ENCODE data around the gene CCDC15.

CCDC15 gene

GRCh38 chr11:125056931-125057692 is 103.1 kb downstream of the CCDC15 start:
- no peak overlapping the region for H3K27ac ChIP-seq (ENCODE audit: low read length)

DNA sequence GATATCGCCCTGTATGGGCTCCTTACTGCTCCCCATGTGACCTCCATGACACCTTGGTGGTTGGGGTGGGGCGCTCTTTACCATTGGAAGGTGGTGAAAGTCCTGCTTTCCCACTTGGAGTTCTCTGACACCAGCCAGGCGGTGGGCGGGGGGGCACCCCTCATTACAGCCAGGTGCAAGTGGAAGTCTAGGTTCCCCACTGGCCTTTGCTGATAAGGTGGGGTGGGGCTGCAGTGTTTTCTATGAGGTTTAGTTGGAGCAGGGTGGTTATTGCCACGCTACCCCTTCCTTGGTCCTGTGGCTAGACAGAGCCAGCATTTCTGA is 103.7 kb downstream of the CCDC15 start:
- Histone ChIP-seq H3K4me2 (ENCODE audit: low read length) (no peak overlapping the region), H3K4me1 (ENCODE audit: low read length) (peaks cover 3% of the 10 kb centered on the region), H3K79me2 (ENCODE audit: low read length) (no peaks in the 10 kb centered on the region), H3K36me3 (replicated peaks; ENCODE audit: low read depth, low read length) (no peaks in the 10 kb centered on the region), H3K9ac (ENCODE audit: low read length) (no peak overlapping the region), H2AFZ (ENCODE audit: low read depth, low read length) (no peak overlapping the region), H3K27me3 (ENCODE audit: low read depth, low read length) (peaks cover 3% of the 10 kb centered on the region; the same call in 1 of the 2 replicates), H3K9me3 (ENCODE audit: insufficient read depth, low read length) (no peaks in the 10 kb centered on the region), H3K4me3 (ENCODE audit: low read length) (no peak overlapping the region), H3K27ac (ENCODE audit: low read length) (no peak overlapping the region), H4K20me1 (ENCODE audit: insufficient read depth, low read length) (no peaks in the 10 kb centered on the region)
- TF ChIP-seq EZH2phosphoT487 (IDR thresholded peaks at IDR 0.05; ENCODE audit: low read depth) = no peak
- no peak for TF ChIP-seq CTCF (IDR thresholded peaks at IDR 0.05; ENCODE audit: low read depth, low read length)

More at GRCh38 chr11:125056931-125057692, 103.1 kb downstream of the CCDC15 start:
- no peaks in the 10 kb centered on the region for H3K79me2 ChIP-seq (ENCODE audit: low read length)
- H3K9ac ChIP-seq (ENCODE audit: low read length) = no peak overlapping the region
- no peaks in the 10 kb centered on the region for H3K4me1 ChIP-seq (ENCODE audit: low read length)
- TF ChIP-seq CTCF (IDR thresholded peaks at IDR 0.05; ENCODE audit: low read depth, low read length) = no peak
- TF ChIP-seq EZH2phosphoT487 (IDR thresholded peaks at IDR 0.05; ENCODE audit: low read depth) = no peak
- H3K36me3 ChIP-seq (replicated peaks; ENCODE audit: low read depth, low read length) = no peaks in the 10 kb centered on the region
- no peaks in the 10 kb centered on the region for H3K9me3 ChIP-seq (ENCODE audit: insufficient read depth, low read length)
- H3K27me3 ChIP-seq (ENCODE audit: low read depth, low read length) = no peaks in the 10 kb centered on the region
- H4K20me1 ChIP-seq (ENCODE audit: insufficient read depth, low read length) = no peaks in the 10 kb centered on the region
- H2AFZ ChIP-seq (ENCODE audit: low read depth, low read length) = no peak overlapping the region
- H3K4me2 ChIP-seq (ENCODE audit: low read length) = no peak overlapping the region
- H3K4me3 ChIP-seq (ENCODE audit: low read length) = no peak overlapping the region

DNA sequence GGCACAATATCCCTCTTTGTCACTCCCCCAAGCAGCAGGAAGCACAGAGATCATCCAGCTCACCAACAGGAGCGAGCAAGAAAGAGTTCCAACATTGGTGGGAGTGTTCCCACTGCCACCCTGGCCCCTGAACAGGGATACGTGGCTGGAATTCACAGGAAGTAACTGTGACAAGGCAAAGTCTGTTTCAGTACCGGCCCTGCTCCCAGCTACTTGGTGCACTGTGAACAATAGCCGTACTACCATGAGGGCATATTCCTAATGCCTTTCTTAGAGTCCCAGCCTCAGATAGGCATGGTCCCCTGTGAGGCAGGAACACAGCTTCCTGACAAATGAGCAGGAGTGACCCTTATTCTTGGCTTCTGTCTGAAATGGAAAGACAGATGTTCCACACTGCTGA is 107.3 kb downstream of the CCDC15 start:
- no peak for TF ChIP-seq CTCF (IDR thresholded peaks at IDR 0.05; ENCODE audit: low read depth, low read length)
- Histone ChIP-seq H3K27ac (ENCODE audit: low read length) (no peak overlapping the region), H3K9ac (ENCODE audit: low read length) (no peak overlapping the region), H3K79me2 (ENCODE audit: low read length) (peaks cover 12% of the 10 kb centered on the region), H3K4me1 (ENCODE audit: low read length) (peaks cover 11% of the 10 kb centered on the region), H3K36me3 (replicated peaks; ENCODE audit: low read depth, low read length) (peaks cover 3% of the 10 kb centered on the region), H3K4me3 (ENCODE audit: low read length) (no peak overlapping the region), H4K20me1 (ENCODE audit: insufficient read depth, low read length) (no peaks in the 10 kb centered on the region), H3K9me3 (ENCODE audit: insufficient read depth, low read length) (no peaks in the 10 kb centered on the region), H3K4me2 (ENCODE audit: low read length) (no peak overlapping the region), H2AFZ (ENCODE audit: low read depth, low read length) (no peak overlapping the region), H3K27me3 (ENCODE audit: low read depth, low read length) (peaks cover 3% of the 10 kb centered on the region; the same call in 1 of the 2 replicates)

GRCh38 chr11:125062218-125062930 is 108.4 kb downstream of the CCDC15 start:
- H3K27me3 ChIP-seq (ENCODE audit: low read depth, low read length) = peaks cover 3% of the 10 kb centered on the region; the same call in 1 of the 2 replicates
- peak overlapping the region; percentile 80 for H3K4me2 ChIP-seq (ENCODE audit: low read length)
- TF ChIP-seq CTCF (IDR thresholded peaks at IDR 0.05; ENCODE audit: low read depth, low read length) = no peak
- TF ChIP-seq EZH2phosphoT487 (IDR thresholded peaks at IDR 0.05; ENCODE audit: low read depth) = no peak
- peak overlapping the region; percentile 43; the same call in 1 of the 2 replicates for H3K27ac ChIP-seq (ENCODE audit: low read length)
- peak overlapping the region; percentile 90 for H3K9ac ChIP-seq (ENCODE audit: low read length)
- no peak overlapping the region; the same call in 1 of the 2 replicates for H2AFZ ChIP-seq (ENCODE audit: low read depth, low read length)
- H3K4me1 ChIP-seq (ENCODE audit: low read length) = peaks cover 11% of the 10 kb centered on the region
- no peaks in the 10 kb centered on the region for H3K9me3 ChIP-seq (ENCODE audit: insufficient read depth, low read length)
- peaks cover 3% of the 10 kb centered on the region for H3K36me3 ChIP-seq (replicated peaks; ENCODE audit: low read depth, low read length)
- H3K79me2 ChIP-seq (ENCODE audit: low read length) = peaks cover 12% of the 10 kb centered on the region
- H4K20me1 ChIP-seq (ENCODE audit: insufficient read depth, low read length) = no peaks in the 10 kb centered on the region
- H3K4me3 ChIP-seq (ENCODE audit: low read length) = peak overlapping the region; percentile 85
